Measurements from ENCODE around the gene KCNMA1.
"Not testable (repeated sequence)": the region's sequence is repeated elsewhere in the genome, so short reads cannot be mapped to it uniquely, and the experiment has no call there.

Gene KCNMA1

GRCh38 chr10:77602913-77603533 lies 34.6 kb downstream of the KCNMA1 start:
- peak; percentile 93 for DNase-seq

GRCh38 chr10:77602231-77602912 lies 35.2 kb downstream of the KCNMA1 start:
- peak; percentile 54 for DNase-seq

GRCh38 chr10:77601488-77601887 lies 36.1 kb downstream of the KCNMA1 start:
- no peak for DNase-seq

GRCh38 chr10:77600640-77601039 lies 37.0 kb downstream of the KCNMA1 start:
- DNase-seq = no peak

GRCh38 chr10:77599651-77600050 lies 38.0 kb downstream of the KCNMA1 start:
- no peak for DNase-seq

GRCh38 chr10:77598606-77599005 lies 39.0 kb downstream of the KCNMA1 start:
- DNase-seq = no peak

- DNase-seq = no peak
Observed at GRCh38 chr10:77597560-77597959, 40.0 kb downstream of the KCNMA1 start.

GRCh38 chr10:77594471-77594783 lies 43.2 kb downstream of the KCNMA1 start:
- peak; percentile 66 to 74 for DNase-seq

GRCh38 chr10:77593771-77594470 lies 43.7 kb downstream of the KCNMA1 start:
- peak; percentile 64 to 74 for DNase-seq

- no peak for DNase-seq
Observed at GRCh38 chr10:77592946-77593636, 44.5 kb downstream of the KCNMA1 start.

- DNase-seq = no peak
Observed at GRCh38 chr10:77592510-77592909, 45.1 kb downstream of the KCNMA1 start.

- DNase-seq = no peak
Observed at GRCh38 chr10:77591238-77591880, 46.2 kb downstream of the KCNMA1 start.

- no peak for DNase-seq
Observed at GRCh38 chr10:77590344-77591237, 47.0 kb downstream of the KCNMA1 start.

- not testable (repeated sequence) for DNase-seq
Observed at GRCh38 chr10:77589703-77590102, 47.9 kb downstream of the KCNMA1 start.

GRCh38 chr10:77588886-77589285 lies 48.7 kb downstream of the KCNMA1 start:
- DNase-seq = no peak

GRCh38 chr10:77587416-77587790 lies 50.2 kb downstream of the KCNMA1 start:
- DNase-seq = no peak

GRCh38 chr10:77586719-77587415 lies 50.7 kb downstream of the KCNMA1 start:
- DNase-seq = no peak

- no peak for DNase-seq
Observed at GRCh38 chr10:77584938-77585337, 52.7 kb downstream of the KCNMA1 start.

GRCh38 chr10:77583527-77583926 lies 54.1 kb downstream of the KCNMA1 start:
- no peak for DNase-seq

GRCh38 chr10:77582710-77583115 lies 54.9 kb downstream of the KCNMA1 start:
- DNase-seq = peak; percentile 28 to 38

GRCh38 chr10:77581738-77582137 lies 55.9 kb downstream of the KCNMA1 start:
- no peak for DNase-seq
